HG03558 (cell line): ENCODE measurements around the gene SFXN2.
"Not testable (repeated sequence)": the region's sequence is repeated elsewhere in the genome, so short reads cannot be mapped to it uniquely, and the experiment has no call there.

ENCODE experiments used
- ATAC-seq: cut with Tn5 transposase; IDR thresholded peaks from one replicate; pipeline ENCODE4 v1.9.1; 2021; ENCODE audit warnings: moderate number of reproducible peaks; ENCODE audit not compliant: unreplicated experiment; ENCODE audit errors: extremely low read depth

Gene SFXN2

GRCh38 chr10:102678842-102679289 lies 35.6 kb upstream of the SFXN2 start:
- ATAC-seq = no peak

- ATAC-seq = no peak
Observed at GRCh38 chr10:102679596-102679995, 34.8 kb upstream of the SFXN2 start.

- ATAC-seq = no peak
Observed at GRCh38 chr10:102681696-102682095, 32.7 kb upstream of the SFXN2 start.

GRCh38 chr10:102682416-102682815 lies 32.0 kb upstream of the SFXN2 start:
- ATAC-seq = no peak

GRCh38 chr10:102682981-102683380 lies 31.5 kb upstream of the SFXN2 start:
- ATAC-seq = no peak

GRCh38 chr10:102683736-102684135 lies 30.7 kb upstream of the SFXN2 start:
- no peak for ATAC-seq

GRCh38 chr10:102691285-102692066 lies 23.0 kb upstream of the SFXN2 start:
- ATAC-seq = no peak

- not testable (repeated sequence) for ATAC-seq
Observed at GRCh38 chr10:102695401-102695800, 19.0 kb upstream of the SFXN2 start.

- ATAC-seq = no peak
Observed at GRCh38 chr10:102696736-102697135, 17.7 kb upstream of the SFXN2 start.

GRCh38 chr10:102698894-102699293 lies 15.5 kb upstream of the SFXN2 start:
- ATAC-seq = no peak

GRCh38 chr10:102701272-102701671 lies 13.2 kb upstream of the SFXN2 start:
- no peak for ATAC-seq

GRCh38 chr10:102701796-102702195 lies 12.6 kb upstream of the SFXN2 start:
- ATAC-seq = no peak

GRCh38 chr10:102702742-102703141 lies 11.7 kb upstream of the SFXN2 start:
- ATAC-seq = no peak

- no peak for ATAC-seq
Observed at GRCh38 chr10:102704915-102705314, 9.5 kb upstream of the SFXN2 start.

GRCh38 chr10:102705531-102705930 lies 8.9 kb upstream of the SFXN2 start:
- ATAC-seq = no peak

GRCh38 chr10:102710609-102711008 lies 3.8 kb upstream of the SFXN2 start:
- ATAC-seq = no peak

GRCh38 chr10:102712089-102712488 lies 2.3 kb upstream of the SFXN2 start:
- no peak for ATAC-seq

- ATAC-seq = no peak
Observed at GRCh38 chr10:102712843-102713538, 1.4 kb upstream of the SFXN2 start.

GRCh38 chr10:102713539-102713813 lies 960 bp upstream of the SFXN2 start:
- peak; percentile 18 for ATAC-seq

GRCh38 chr10:102713814-102714620 lies 419 bp upstream of the SFXN2 start, which contains the start of gene ARL3:
Gene ARL3, minus strand, starts transcription at chr10:102714397. Its CDS starts 122 bp downstream, at chr10:102714275.
- peak; percentile 48 for ATAC-seq

- ATAC-seq = no peak
Observed at GRCh38 chr10:102715880-102716279, 1.4 kb downstream of the SFXN2 start.
